H1 (cell line): ENCODE measurements around the gene RAB7B. TPM values are rescaled to one million over a fixed set of nuclear protein-coding genes. Genes with fewer than 3 reads are reported as not detected.

Experiments
- CHD2 ChIP-seq: IDR thresholded peaks from 2 replicates; pipeline ENCODE4 v1.6.1; 2012; ENCODE audit warnings: low read length, improper control_type of control experiment
- CREB1 ChIP-seq: IDR thresholded peaks from 2 replicates; pipeline ENCODE4 v1.6.1; 2012; ENCODE audit warnings: inconsistent platforms
- EGR1 ChIP-seq: IDR thresholded peaks from 2 replicates; pipeline ENCODE4 v1.6.1; 2011; ENCODE audit warnings: low read depth, low read length, borderline replicate concordance
- HDAC2 ChIP-seq, 2 experiments: fragments of 300-600 bp in 1 of 2; sonication (generic) in 1 of 2; IDR thresholded peaks; 2 replicates each; pipeline ENCODE4 v1.6.1; 2011 to 2012; ENCODE audit warnings: low read depth in 2 of 2, low read length in 2 of 2, mild to moderate bottlenecking in 2 of 2, moderate library complexity in 2 of 2, borderline replicate concordance in 1 of 2, inconsistent platforms in 1 of 2
- RFX5 ChIP-seq: IDR thresholded peaks from 2 replicates; pipeline ENCODE4 v1.6.1; 2011; ENCODE audit warnings: low read depth, low read length, improper control_type of control experiment, borderline replicate concordance
- SRF ChIP-seq: IDR thresholded peaks from 2 replicates; pipeline ENCODE4 v1.6.1; 2011; ENCODE audit warnings: mild to moderate bottlenecking, low read depth, low read length, moderate library complexity
- SUZ12 ChIP-seq: fragments of 200-600 bp; sonication (generic); IDR thresholded peaks from 2 replicates; pipeline ENCODE4 v1.6.1; 2012; ENCODE audit warnings: mild to moderate bottlenecking, inconsistent platforms, low read length, moderate library complexity, mixed read lengths
- TAF7 ChIP-seq: optimal IDR thresholded peaks from 2 replicates; pipeline ENCODE3; 2011; ENCODE audit warnings: low read depth, mild to moderate bottlenecking, inconsistent platforms, low read length, moderate library complexity, borderline replicate concordance
- TEAD4 ChIP-seq: IDR thresholded peaks from 2 replicates; pipeline ENCODE4 v1.6.1; 2012; ENCODE audit warnings: low read depth, low read length, inconsistent platforms, mixed read lengths
- polyA plus RNA-seq, 7 experiments: library from polyadenylated mRNA; depleted of rRNA in 3 of 7; stranded (reverse) in 5 of 7; unstranded in 2 of 7; fragments of >200 nt in 5 of 7; fragments of 200-250 nt in 2 of 7; gene quantifications; 1 replicate in 5 of 7; 2 replicates in 1 of 7; 4 replicates in 1 of 7; pipeline versions ENCODE4 v1.2.1 to v1.2.3, GENCODE V29; 2011 to 2013; ENCODE audit warnings: missing spikeins in 2 of 7, mixed read lengths in 2 of 7
- total RNA-seq: library from RNA; stranded (reverse); fragmentation: NEBNext Ultra II Directional; extraction: Animal tissue kit (Norgen Biotek cat#: 25700); gene quantifications from 2 replicates; pipeline ENCODE4 v1.2.1, GENCODE V29; 2021

Gene RAB7B
- total and polyA plus RNA-seq, 2 of the 8 experiments (the other 6 are each of a cell fraction or from before 2014, with no cell fraction given), result 0.05 TPM; not detected in 1

GRCh38 chr1:205938682-205939081, 64.5 kb downstream of the RAB7B start (continued):
- no peak for TF ChIP-seq TAF7
- TF ChIP-seq SUZ12, result no peak
- no peak for TF ChIP-seq RFX5
- TF ChIP-seq CREB1, result no peak
- no peak for TF ChIP-seq TEAD4
- TF ChIP-seq CHD2, result no peak
- no peak for TF ChIP-seq SRF
- TF ChIP-seq HDAC2 (IDR thresholded peaks at IDR 0.05; ENCODE audit: borderline replicate concordance in 1 of 2, low read depth in 2 of 2, low read length in 2 of 2), result no peak
- TF ChIP-seq EGR1, result no peak
